ENCODE results near the gene PITPNM3. TPM values are rescaled to one million over a fixed set of nuclear protein-coding genes. Genes with fewer than 3 reads are reported as not detected.

Gene PITPNM3
- total and polyA plus RNA-seq, 3 experiments from 2014 or later = 0.40 to 0.50 TPM; not detected in 1

GRCh38 chr17:6536053-6536452 lies 20.3 kb downstream of the PITPNM3 start:
- H3K4me3 ChIP-seq (ENCODE audit: low read length) = no peak overlapping the region
- CTCF ChIA-PET = no interaction called here
- Mint-ChIP-seq H3K4me1 (no peaks in the 10 kb centered on the region), H3K27ac (no peak overlapping the region), H3K9me3 (peaks cover 0 to 5% (median 0%) of the 10 kb centered on the region in 5 donors), H3K36me3 (no peaks in the 10 kb centered on the region), H3K27me3 (peaks cover 12 to 14% of the 10 kb centered on the region in 2 donors), H3K4me3 (no peak overlapping the region)
- POLR2A ChIA-PET = no interaction called here
- H3K27me3 ChIP-seq (ENCODE audit: insufficient read depth, low read length, poor library complexity, severe bottlenecking) = no peaks in the 10 kb centered on the region
- H3K4me1 ChIP-seq (ENCODE audit: insufficient read depth, low read length) = no peaks in the 10 kb centered on the region
- H3K36me3 ChIP-seq (ENCODE audit: insufficient read depth, low read length) = no peaks in the 10 kb centered on the region
- no peak overlapping the region for H3K27ac ChIP-seq (ENCODE audit: low read depth, low read length)
- DNase-seq = no peak
- H3K9me3 ChIP-seq (ENCODE audit: low read length) = no peaks in the 10 kb centered on the region

DNA sequence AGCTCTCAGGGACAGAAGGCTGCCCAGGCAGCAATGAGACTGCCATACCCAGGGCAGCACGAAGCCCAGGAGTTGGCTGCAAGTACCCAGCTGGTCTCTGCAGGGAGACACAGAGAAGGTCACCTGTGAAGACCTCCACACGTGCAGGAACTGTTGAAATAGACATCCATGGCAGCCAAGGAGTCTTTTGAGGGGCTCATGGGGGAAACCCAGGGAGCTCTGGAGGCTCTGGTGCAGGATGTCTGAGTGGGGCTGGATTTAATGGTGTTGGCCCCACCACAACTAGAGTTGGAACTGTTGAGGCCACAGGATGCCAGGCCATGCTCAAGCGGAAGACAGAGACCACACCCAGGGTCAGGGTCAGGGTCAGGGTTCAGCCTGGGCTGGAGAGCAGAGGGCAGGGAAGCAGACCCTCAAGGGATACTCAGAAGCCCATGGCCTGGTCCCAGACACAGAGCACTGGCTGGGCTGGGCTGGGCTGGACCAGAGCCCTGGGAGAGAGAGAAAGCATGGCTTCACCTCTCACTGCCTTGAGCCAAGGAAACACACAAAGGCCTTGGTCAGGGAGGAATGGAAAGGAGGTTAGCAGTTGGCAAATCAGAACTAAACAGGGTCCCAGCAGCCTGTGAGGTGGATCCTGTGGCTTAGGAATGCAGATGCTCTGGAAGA lies 21.4 kb downstream of the PITPNM3 start:
- DNase-seq = no peak
- no peak overlapping the region for H3K4me3 Mint-ChIP-seq
- no peaks in the 10 kb centered on the region for H3K36me3 Mint-ChIP-seq
- Histone ChIP-seq H3K27ac (ENCODE audit: low read depth, low read length) (no peak overlapping the region), H3K27me3 (ENCODE audit: insufficient read depth, low read length, poor library complexity, severe bottlenecking) (no peaks in the 10 kb centered on the region), H3K36me3 (ENCODE audit: insufficient read depth, low read length) (no peaks in the 10 kb centered on the region), H3K4me3 (ENCODE audit: low read length) (no peak overlapping the region), H3K4me1 (ENCODE audit: insufficient read depth, low read length) (no peaks in the 10 kb centered on the region), H3K9me3 (ENCODE audit: low read length) (no peaks in the 10 kb centered on the region)
- H3K9me3 Mint-ChIP-seq = peaks cover 0 to 5% (median 0%) of the 10 kb centered on the region in 5 donors
- peaks cover 12 to 13% of the 10 kb centered on the region in 2 donors for H3K27me3 Mint-ChIP-seq
- CTCF ChIA-PET = no interaction called here
- H3K27ac Mint-ChIP-seq = no peak overlapping the region
- no peaks in the 10 kb centered on the region for H3K4me1 Mint-ChIP-seq
- POLR2A ChIA-PET = no interaction called here

GRCh38 chr17:6532441-6532885 lies 23.9 kb downstream of the PITPNM3 start:
- Mint-ChIP-seq H3K4me1 (no peaks in the 10 kb centered on the region), H3K9me3 (no peaks in the 10 kb centered on the region), H3K27me3 (peaks cover 4 to 5% of the 10 kb centered on the region in 2 donors), H3K27ac (no peak overlapping the region), H3K36me3 (no peaks in the 10 kb centered on the region), H3K4me3 (no peak overlapping the region)
- Histone ChIP-seq H3K27me3 (ENCODE audit: insufficient read depth, low read length, poor library complexity, severe bottlenecking) (no peaks in the 10 kb centered on the region), H3K27ac (ENCODE audit: low read depth, low read length) (no peak overlapping the region), H3K4me3 (ENCODE audit: low read length) (no peak overlapping the region), H3K36me3 (ENCODE audit: insufficient read depth, low read length) (no peaks in the 10 kb centered on the region), H3K4me1 (ENCODE audit: insufficient read depth, low read length) (no peaks in the 10 kb centered on the region), H3K9me3 (ENCODE audit: low read length) (no peaks in the 10 kb centered on the region)
- ChIA-PET CTCF (no interaction called here), POLR2A (no interaction called here)
- DNase-seq = no peak

DNA sequence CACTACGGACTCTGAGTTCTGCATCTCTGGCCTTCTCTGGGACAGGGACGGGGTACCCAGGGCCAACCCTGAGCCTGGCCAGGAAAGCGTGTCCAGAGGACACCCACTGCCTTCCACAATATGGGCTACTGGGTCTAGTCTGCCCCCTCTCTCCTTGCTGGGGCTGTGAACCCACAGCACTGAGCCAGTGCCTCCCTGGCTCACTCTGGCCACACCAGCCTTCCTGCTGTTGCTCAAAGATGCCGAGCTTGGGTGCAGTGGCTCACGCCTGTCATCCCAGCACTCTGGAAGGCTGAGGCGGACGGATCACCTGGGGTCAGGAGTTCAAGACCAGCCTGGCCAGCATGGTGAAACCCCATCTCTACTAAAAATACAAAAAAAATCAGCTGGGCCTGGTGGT lies 24.8 kb downstream of the PITPNM3 start:
- POLR2A ChIA-PET = no interaction called here
- Histone ChIP-seq H3K27ac (ENCODE audit: low read depth, low read length) (no peak overlapping the region), H3K4me3 (ENCODE audit: low read length) (no peak overlapping the region), H3K27me3 (ENCODE audit: insufficient read depth, low read length, poor library complexity, severe bottlenecking) (no peaks in the 10 kb centered on the region), H3K9me3 (ENCODE audit: low read length) (no peaks in the 10 kb centered on the region), H3K36me3 (ENCODE audit: insufficient read depth, low read length) (no peaks in the 10 kb centered on the region), H3K4me1 (ENCODE audit: insufficient read depth, low read length) (no peaks in the 10 kb centered on the region)
- no peak for DNase-seq
- Mint-ChIP-seq H3K36me3 (no peaks in the 10 kb centered on the region), H3K27ac (no peak overlapping the region), H3K27me3 (peaks cover under 1 to 5% of the 10 kb centered on the region in 2 donors), H3K4me1 (no peaks in the 10 kb centered on the region), H3K4me3 (no peak overlapping the region), H3K9me3 (no peaks in the 10 kb centered on the region)
- CTCF ChIA-PET = no interaction called here

DNA sequence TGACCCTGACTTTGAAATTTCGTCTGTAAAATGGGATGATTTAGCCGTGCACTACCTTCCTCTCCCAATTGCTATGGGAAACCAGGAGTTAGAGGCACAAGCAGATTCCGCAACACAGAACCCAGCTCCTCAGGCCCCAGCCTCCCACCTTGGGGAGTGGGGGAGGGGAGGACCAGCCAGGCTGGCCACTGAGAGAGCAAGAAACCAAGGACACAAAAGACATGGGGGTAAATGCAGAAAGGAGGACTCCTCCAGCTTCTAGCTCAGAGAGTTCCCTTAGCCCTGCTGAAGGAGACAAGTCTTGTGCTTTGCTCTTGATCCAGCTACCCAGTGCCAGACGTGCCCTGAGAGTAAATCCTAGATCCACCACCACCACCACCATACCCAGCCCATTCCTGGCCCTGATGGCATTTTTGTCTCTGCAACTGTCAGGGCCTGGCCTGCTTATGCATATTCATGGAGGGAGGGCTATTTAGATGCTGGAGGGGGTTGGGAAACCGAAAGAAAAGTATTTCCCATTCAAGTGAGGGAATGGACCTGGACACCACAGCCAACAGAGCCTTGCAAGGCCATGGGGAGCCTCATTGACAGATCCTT lies 25.9 kb downstream of the PITPNM3 start:
- Mint-ChIP-seq H3K27ac (no peak overlapping the region), H3K9me3 (no peaks in the 10 kb centered on the region), H3K27me3 (peaks cover 0 to 5% of the 10 kb centered on the region in 2 donors), H3K36me3 (no peaks in the 10 kb centered on the region), H3K4me1 (no peaks in the 10 kb centered on the region), H3K4me3 (no peak overlapping the region)
- POLR2A ChIA-PET = no interaction called here
- no peaks in the 10 kb centered on the region for H3K36me3 ChIP-seq (ENCODE audit: insufficient read depth, low read length)
- H3K9me3 ChIP-seq (ENCODE audit: low read length) = no peaks in the 10 kb centered on the region
- CTCF ChIA-PET = no interaction called here
- no peak overlapping the region for H3K4me3 ChIP-seq (ENCODE audit: low read length)
- no peak for DNase-seq
- no peak overlapping the region for H3K27ac ChIP-seq (ENCODE audit: low read depth, low read length)
- H3K4me1 ChIP-seq (ENCODE audit: insufficient read depth, low read length) = no peaks in the 10 kb centered on the region
- H3K27me3 ChIP-seq (ENCODE audit: insufficient read depth, low read length, poor library complexity, severe bottlenecking) = no peaks in the 10 kb centered on the region

DNA sequence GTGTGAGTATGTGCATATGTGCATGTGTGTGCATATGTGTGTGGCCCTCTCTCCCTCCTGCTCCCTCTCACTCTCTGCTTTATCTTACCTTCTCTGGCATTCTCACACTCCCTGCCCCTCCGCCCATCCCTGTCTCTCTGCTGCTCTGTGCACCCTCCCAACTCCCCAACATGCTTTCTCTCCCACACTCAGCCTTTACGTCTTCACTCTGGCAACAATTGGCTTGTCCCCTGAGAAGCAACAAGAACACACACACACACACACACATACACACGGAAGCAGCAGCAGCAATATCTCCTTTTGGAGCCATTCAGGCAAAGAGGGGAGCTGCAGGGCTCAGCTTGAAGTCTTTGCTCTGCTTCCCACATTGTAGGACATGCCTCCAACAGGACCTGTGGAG lies 27.8 kb downstream of the PITPNM3 start:
- POLR2A ChIA-PET = no interaction called here
- Mint-ChIP-seq H3K9me3 (no peaks in the 10 kb centered on the region), H3K36me3 (no peaks in the 10 kb centered on the region), H3K4me1 (no peaks in the 10 kb centered on the region), H3K27ac (no peak overlapping the region), H3K4me3 (no peak overlapping the region), H3K27me3 (peaks cover 0 to 7% of the 10 kb centered on the region in 2 donors)
- DNase-seq = no peak
- Histone ChIP-seq H3K27me3 (ENCODE audit: insufficient read depth, low read length, poor library complexity, severe bottlenecking) (no peaks in the 10 kb centered on the region), H3K4me3 (ENCODE audit: low read length) (no peak overlapping the region), H3K9me3 (ENCODE audit: low read length) (no peaks in the 10 kb centered on the region), H3K4me1 (ENCODE audit: insufficient read depth, low read length) (no peaks in the 10 kb centered on the region), H3K27ac (ENCODE audit: low read depth, low read length) (no peak overlapping the region), H3K36me3 (ENCODE audit: insufficient read depth, low read length) (no peaks in the 10 kb centered on the region)
- CTCF ChIA-PET = no interaction called here

GRCh38 chr17:6526362-6527152 lies 29.8 kb downstream of the PITPNM3 start:
- Mint-ChIP-seq H3K4me3 (no peak overlapping the region), H3K4me1 (no peaks in the 10 kb centered on the region), H3K36me3 (no peaks in the 10 kb centered on the region), H3K9me3 (no peaks in the 10 kb centered on the region), H3K27me3 (peaks cover 0 to 3% of the 10 kb centered on the region in 2 donors), H3K27ac (no peak overlapping the region)
- no peaks in the 10 kb centered on the region for H3K27me3 ChIP-seq (ENCODE audit: insufficient read depth, low read length, poor library complexity, severe bottlenecking)
- ChIA-PET CTCF (no interaction called here), POLR2A (no interaction called here)
- no peak overlapping the region for H3K27ac ChIP-seq (ENCODE audit: low read depth, low read length)
- DNase-seq = no peak
- H3K4me3 ChIP-seq (ENCODE audit: low read length) = no peak overlapping the region
- no peaks in the 10 kb centered on the region for H3K36me3 ChIP-seq (ENCODE audit: insufficient read depth, low read length)
- H3K9me3 ChIP-seq (ENCODE audit: low read length) = no peaks in the 10 kb centered on the region
- H3K4me1 ChIP-seq (ENCODE audit: insufficient read depth, low read length) = no peaks in the 10 kb centered on the region

GRCh38 chr17:6525731-6526130 lies 30.6 kb downstream of the PITPNM3 start:
- peaks cover 0 to 3% of the 10 kb centered on the region in 2 donors for H3K27me3 Mint-ChIP-seq
- DNase-seq = no peak
- Histone ChIP-seq H3K4me3 (ENCODE audit: low read length) (no peak overlapping the region), H3K27ac (ENCODE audit: low read depth, low read length) (no peak overlapping the region), H3K4me1 (ENCODE audit: insufficient read depth, low read length) (no peaks in the 10 kb centered on the region), H3K36me3 (ENCODE audit: insufficient read depth, low read length) (no peaks in the 10 kb centered on the region), H3K27me3 (ENCODE audit: insufficient read depth, low read length, poor library complexity, severe bottlenecking) (no peaks in the 10 kb centered on the region), H3K9me3 (ENCODE audit: low read length) (no peaks in the 10 kb centered on the region)
- no peaks in the 10 kb centered on the region for H3K9me3 Mint-ChIP-seq
- H3K27ac Mint-ChIP-seq = no peak overlapping the region
- H3K36me3 Mint-ChIP-seq = no peaks in the 10 kb centered on the region
- POLR2A ChIA-PET = no interaction called here
- H3K4me3 Mint-ChIP-seq = no peak overlapping the region
- CTCF ChIA-PET = no interaction called here
- no peaks in the 10 kb centered on the region for H3K4me1 Mint-ChIP-seq
